SU-DHL-6 (cell line): Measurements from ENCODE around the gene ATRNL1.

Experiments
- EZH2phosphoT487 ChIP-seq: fragments of 200-600 bp; sonication (generic), shearing (Covaris generic); conservative IDR thresholded peaks from 2 replicates; pipeline ENCODE4 v1.6.1; 2018; ENCODE audit warnings: mild to moderate bottlenecking, antibody characterized with exemption, low read length, moderate library complexity, mixed read lengths
- TF ChIP-seq, protein P1 (sequence below): fragments of 200-600 bp; sonication (generic); IDR thresholded peaks from one replicate; pipeline ENCODE4 v1.5.1; 2017; ENCODE audit warnings: antibody characterized with exemption, mild to moderate bottlenecking, low read length, moderate library complexity; ENCODE audit not compliant: insufficient read depth, poor library complexity, severe bottlenecking

DNA sequence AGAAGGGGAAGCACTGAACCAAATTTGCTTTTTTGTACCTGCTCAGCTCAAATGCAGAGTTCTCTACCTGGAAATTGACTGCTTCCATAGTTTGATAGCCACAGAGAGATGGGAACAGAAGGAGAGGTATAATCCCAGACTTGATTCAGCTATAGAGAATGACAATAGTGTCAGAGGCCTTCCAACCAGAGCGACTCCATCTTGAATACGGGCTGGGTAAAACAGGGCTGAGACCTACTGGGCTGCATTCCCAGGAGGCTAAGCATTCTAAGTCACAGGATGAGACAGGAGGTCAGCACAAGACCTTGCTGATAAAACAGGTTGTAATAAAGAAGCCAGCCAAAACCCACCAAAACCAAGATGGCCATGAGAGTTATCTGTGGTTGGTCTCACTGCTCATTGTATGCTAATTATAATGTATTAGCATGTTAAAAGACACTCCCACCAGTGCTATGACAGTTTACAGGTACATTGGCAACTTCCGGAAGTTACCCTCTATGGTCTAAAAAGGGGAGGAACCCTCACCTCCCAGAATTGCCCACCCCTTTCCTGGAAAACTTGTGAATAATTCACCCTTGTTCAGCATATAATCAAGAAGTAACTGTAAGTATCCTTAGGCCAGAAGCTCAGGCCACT is 42.7 kb upstream of the ATRNL1 start:
- TF ChIP-seq, protein P1, sequence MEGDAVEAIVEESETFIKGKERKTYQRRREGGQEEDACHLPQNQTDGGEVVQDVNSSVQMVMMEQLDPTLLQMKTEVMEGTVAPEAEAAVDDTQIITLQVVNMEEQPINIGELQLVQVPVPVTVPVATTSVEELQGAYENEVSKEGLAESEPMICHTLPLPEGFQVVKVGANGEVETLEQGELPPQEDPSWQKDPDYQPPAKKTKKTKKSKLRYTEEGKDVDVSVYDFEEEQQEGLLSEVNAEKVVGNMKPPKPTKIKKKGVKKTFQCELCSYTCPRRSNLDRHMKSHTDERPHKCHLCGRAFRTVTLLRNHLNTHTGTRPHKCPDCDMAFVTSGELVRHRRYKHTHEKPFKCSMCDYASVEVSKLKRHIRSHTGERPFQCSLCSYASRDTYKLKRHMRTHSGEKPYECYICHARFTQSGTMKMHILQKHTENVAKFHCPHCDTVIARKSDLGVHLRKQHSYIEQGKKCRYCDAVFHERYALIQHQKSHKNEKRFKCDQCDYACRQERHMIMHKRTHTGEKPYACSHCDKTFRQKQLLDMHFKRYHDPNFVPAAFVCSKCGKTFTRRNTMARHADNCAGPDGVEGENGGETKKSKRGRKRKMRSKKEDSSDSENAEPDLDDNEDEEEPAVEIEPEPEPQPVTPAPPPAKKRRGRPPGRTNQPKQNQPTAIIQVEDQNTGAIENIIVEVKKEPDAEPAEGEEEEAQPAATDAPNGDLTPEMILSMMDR, result no peak
- TF ChIP-seq EZH2phosphoT487, result no peak
